Trophoblast cell (in vitro differentiated cells and primary cell): ENCODE data around the gene PFN1.

ENCODE experiments used
- DNase-seq, 2 donors: peaks; one replicate each; pipeline ENCODE4 v3.0.0-alpha.2; 2016
- H2AFZ ChIP-seq: 2 replicates; pipeline ENCODE4 v1.6.1; 2013; ENCODE audit warnings: low read length, moderate library complexity, mild to moderate bottlenecking; ENCODE audit not compliant: insufficient read depth, poor library complexity
- H2AK5ac ChIP-seq: 2 replicates; pipeline ENCODE4 v1.6.1; 2013; ENCODE audit warnings: mild to moderate bottlenecking, low read length
- H2BK120ac ChIP-seq: 2 replicates; pipeline ENCODE4 v1.6.1; 2013; ENCODE audit warnings: low read length, mild to moderate bottlenecking, moderate library complexity; ENCODE audit not compliant: insufficient read depth, poor library complexity
- H2BK12ac ChIP-seq: 2 replicates; pipeline ENCODE4 v1.6.1; 2013; ENCODE audit warnings: mild to moderate bottlenecking, low read length, moderate library complexity
- H2BK5ac ChIP-seq: 2 replicates; pipeline ENCODE4 v1.6.1; 2013; ENCODE audit warnings: low read length, low read depth, moderate library complexity, mild to moderate bottlenecking; ENCODE audit not compliant: poor library complexity
- H3K14ac ChIP-seq: 2 replicates; pipeline ENCODE4 v1.6.1; 2013; ENCODE audit warnings: mild to moderate bottlenecking, low read length
- H3K18ac ChIP-seq: 2 replicates; pipeline ENCODE4 v1.6.1; 2013; ENCODE audit warnings: mild to moderate bottlenecking, low read length
- H3K23ac ChIP-seq: 2 replicates; pipeline ENCODE4 v1.6.1; 2013; ENCODE audit warnings: low read length
- H3K27ac ChIP-seq: 2 replicates; pipeline ENCODE4 v1.5.1; 2013; ENCODE audit warnings: low read depth, mild to moderate bottlenecking, inconsistent platforms, low read length, moderate library complexity
- H3K27me3 ChIP-seq: 2 replicates; pipeline ENCODE4 v1.6.1; 2013; ENCODE audit warnings: inconsistent platforms, mild to moderate bottlenecking, low read length, moderate library complexity; ENCODE audit not compliant: insufficient read depth
- H3K36me3 ChIP-seq, 2 experiments: 1 replicate in 1 of 2; 2 replicates in 1 of 2; pipeline ENCODE4 v1.6.1; 2013; ENCODE audit warnings: low read length in 2 of 2, mild to moderate bottlenecking in 2 of 2, moderate library complexity in 1 of 2; ENCODE audit not compliant: insufficient read depth in 2 of 2, control insufficient read depth in 1 of 2
- H3K4ac ChIP-seq: 2 replicates; pipeline ENCODE4 v1.6.1; 2013; ENCODE audit warnings: low read depth, mild to moderate bottlenecking, low read length, moderate library complexity
- H3K4me1 ChIP-seq, 2 experiments: 1 replicate in 1 of 2; 2 replicates in 1 of 2; pipeline ENCODE4 v1.6.1; 2013; ENCODE audit warnings: low read length in 2 of 2, mild to moderate bottlenecking in 2 of 2, moderate library complexity in 1 of 2; ENCODE audit not compliant: insufficient read depth in 2 of 2, control insufficient read depth in 1 of 2
- H3K4me2 ChIP-seq: 2 replicates; pipeline ENCODE4 v1.6.1; 2013; ENCODE audit warnings: inconsistent platforms, mild to moderate bottlenecking, low read length, moderate library complexity
- H3K4me3 ChIP-seq: 2 replicates; pipeline ENCODE4 v1.5.1; 2013; ENCODE audit warnings: mild to moderate bottlenecking, low read depth, low read length, inconsistent platforms
- H3K79me1 ChIP-seq: one replicate; pipeline ENCODE4 v1.6.1; 2013; ENCODE audit warnings: low read length
- H3K79me2 ChIP-seq: 2 replicates; pipeline ENCODE4 v1.6.1; 2013; ENCODE audit warnings: low read length, mild to moderate bottlenecking; ENCODE audit not compliant: control insufficient read depth, insufficient read depth, poor library complexity
- H3K9ac ChIP-seq: 2 replicates; pipeline ENCODE4 v1.6.1; 2013; ENCODE audit warnings: mild to moderate bottlenecking, low read length
- H3K9me3 ChIP-seq: 2 replicates; pipeline ENCODE4 v1.6.1; 2013; ENCODE audit warnings: low read depth, mild to moderate bottlenecking, control low read depth, inconsistent platforms, low read length; ENCODE audit not compliant: insufficient read depth
- H4K12ac ChIP-seq: 2 replicates; pipeline ENCODE4 v1.6.1; 2013; ENCODE audit warnings: low read depth, mild to moderate bottlenecking, low read length, moderate library complexity
- H4K8ac ChIP-seq: 2 replicates; pipeline ENCODE4 v1.6.1; 2013; ENCODE audit warnings: low read depth, mild to moderate bottlenecking, low read length, moderate library complexity
- H4K91ac ChIP-seq: one replicate; pipeline ENCODE4 v1.6.1; 2013; ENCODE audit warnings: low read depth, mild to moderate bottlenecking, low read length, moderate library complexity
- WGBS: extraction: QIAGEN DNeasy Blood & Tissue Kit; methylation state at CpG from one replicate; pipeline ENCODE4 v1.1.7; 2013; ENCODE audit warnings: missing lambda C conversion rate; ENCODE audit not compliant: insufficient read length, insufficient coverage; ENCODE audit errors: extremely low coverage; 5-methylcytosine and 5-hydroxymethylcytosine counted together

PFN1 gene

GRCh38 chr17:4966844-4967538, 18.7 kb upstream of the PFN1 start:
- Histone ChIP-seq H4K12ac (peak overlapping the region; percentile 93), H3K79me1 (peaks cover 27% of the 10 kb centered on the region), H3K4me2 (peak overlapping the region; percentile 87), H3K79me2 (peaks cover 19% of the 10 kb centered on the region), H2AK5ac (peak overlapping the region; percentile 94), H2AFZ (peak overlapping the region; percentile 38), H3K14ac (peak overlapping the region; percentile 93), H3K18ac (peak overlapping the region; percentile 85), H3K27me3 (no peaks in the 10 kb centered on the region), H3K9me3 (no peaks in the 10 kb centered on the region), H2BK5ac (peak overlapping the region; percentile 71), H4K91ac (peak overlapping the region; percentile 98), H4K8ac (peak overlapping the region; percentile 91), H3K27ac (peak overlapping the region; percentile 99), H3K4ac (peak overlapping the region; percentile 76), H3K4me1 (peaks cover 15 to 20% of the 10 kb centered on the region in 2 experiments), H2BK12ac (peak overlapping the region; percentile 11), H2BK120ac (peak overlapping the region; percentile 84), H3K36me3 (peaks cover 9 to 15% of the 10 kb centered on the region in 2 experiments), H3K4me3 (peak overlapping the region; percentile 82), H3K9ac (peak overlapping the region; percentile 90), H3K23ac (no peak overlapping the region)
- DNase-seq, result peak; percentile 99 to 100
- no CpG with 5 or more reads among the region's 42 CpGs for WGBS

DNA sequence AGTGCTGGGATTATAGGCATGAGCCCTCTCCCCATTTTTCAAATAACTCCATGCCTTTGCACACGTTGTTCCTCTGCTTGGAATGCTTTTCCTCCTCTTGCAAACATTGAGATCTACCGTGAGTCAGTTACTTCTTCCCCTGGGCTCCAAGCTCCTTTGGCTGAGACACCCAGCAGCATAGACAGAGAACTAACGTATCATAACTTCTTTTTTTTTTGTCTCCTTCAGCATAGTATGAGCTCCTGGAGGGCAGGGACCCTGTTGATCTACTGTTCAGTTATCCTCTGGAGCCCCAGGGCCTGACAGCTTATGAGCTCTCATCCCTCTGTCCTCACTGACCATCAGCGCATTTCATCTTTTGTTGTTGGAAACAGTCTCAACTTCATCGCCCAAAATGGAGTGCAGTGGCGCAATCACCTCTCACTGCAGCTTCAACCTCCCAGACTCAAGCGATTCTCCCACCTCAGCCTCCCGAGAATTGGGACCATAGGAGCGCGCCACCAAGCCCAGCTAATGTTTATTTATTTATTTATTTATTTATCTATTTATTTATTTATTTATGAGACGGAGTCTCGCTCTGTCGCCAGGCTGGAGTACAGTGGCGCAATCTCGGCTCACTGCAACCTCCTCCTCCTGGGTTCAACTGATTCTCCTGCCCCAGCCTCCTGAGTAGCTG, 17.1 kb upstream of the PFN1 start:
- Histone ChIP-seq H2BK5ac (no peak overlapping the region), H2AFZ (no peak overlapping the region), H3K4me2 (no peak overlapping the region), H3K79me1 (peaks cover 27% of the 10 kb centered on the region), H3K27me3 (no peaks in the 10 kb centered on the region), H3K4me1 (peaks cover 15 to 20% of the 10 kb centered on the region in 2 experiments), H3K4me3 (no peak overlapping the region), H2BK120ac (no peak overlapping the region), H3K14ac (no peak overlapping the region), H3K18ac (no peak overlapping the region), H2BK12ac (no peak overlapping the region), H3K27ac (no peak overlapping the region), H3K79me2 (peaks cover 19% of the 10 kb centered on the region), H3K9me3 (no peaks in the 10 kb centered on the region), H2AK5ac (no peak overlapping the region), H4K91ac (no peak overlapping the region), H3K9ac (no peak overlapping the region), H3K23ac (no peak overlapping the region), H4K8ac (no peak overlapping the region), H3K4ac (no peak overlapping the region), H4K12ac (no peak overlapping the region), H3K36me3 (peaks cover 12 to 14% of the 10 kb centered on the region in 2 experiments)
- peak; percentile 86 to 89 for DNase-seq
- no CpG with 5 or more reads among the region's 15 CpGs for WGBS

DNA sequence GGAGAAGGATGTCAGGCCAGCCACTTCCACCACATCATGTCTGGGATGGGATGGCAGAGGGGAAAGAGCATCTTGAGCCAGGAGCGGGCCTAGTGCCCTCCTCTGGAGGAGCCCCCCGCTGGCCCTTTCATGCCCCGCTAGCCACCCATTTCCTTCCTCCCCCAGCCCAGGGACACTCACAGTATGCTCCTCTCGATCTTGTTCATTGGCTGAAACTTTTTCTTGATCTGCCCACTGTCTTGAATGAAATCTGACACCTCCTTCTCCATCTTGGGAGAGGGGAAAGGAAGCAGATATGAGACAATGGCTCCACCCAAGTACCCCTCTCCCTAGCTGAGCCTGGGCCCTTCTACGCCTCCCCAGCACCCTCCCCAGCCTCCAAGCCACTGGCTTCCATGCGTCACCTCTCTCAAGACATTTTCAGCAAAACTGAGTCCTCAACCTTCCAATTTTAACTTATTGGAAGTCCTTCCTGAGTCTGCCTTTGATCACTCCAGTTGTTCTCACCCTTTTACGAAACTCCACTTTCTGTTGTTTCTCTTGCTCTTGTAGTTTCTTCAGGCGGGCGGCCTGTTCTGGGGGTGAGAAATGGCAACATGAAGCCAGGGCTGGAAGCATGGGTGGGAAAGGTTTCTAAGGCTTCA, 12.1 kb upstream of the PFN1 start:
- Histone ChIP-seq H4K91ac (no peak overlapping the region), H2AK5ac (no peak overlapping the region), H3K36me3 (peaks cover 17 to 18% of the 10 kb centered on the region in 2 experiments), H3K79me1 (no peaks in the 10 kb centered on the region), H2BK120ac (no peak overlapping the region), H2AFZ (no peak overlapping the region), H3K23ac (no peak overlapping the region), H4K8ac (no peak overlapping the region), H3K4me3 (no peak overlapping the region), H2BK12ac (no peak overlapping the region), H3K9me3 (peaks cover 2% of the 10 kb centered on the region), H3K9ac (no peak overlapping the region), H3K4me1 (no peaks in the 10 kb centered on the region), H3K27ac (no peak overlapping the region), H3K4me2 (no peak overlapping the region), H3K18ac (no peak overlapping the region), H3K4ac (no peak overlapping the region), H3K27me3 (no peaks in the 10 kb centered on the region), H2BK5ac (no peak overlapping the region), H4K12ac (no peak overlapping the region), H3K14ac (no peak overlapping the region), H3K79me2 (no peaks in the 10 kb centered on the region)
- no peak for DNase-seq
- WGBS, result no CpG with 5 or more reads among the region's 9 CpGs

DNA sequence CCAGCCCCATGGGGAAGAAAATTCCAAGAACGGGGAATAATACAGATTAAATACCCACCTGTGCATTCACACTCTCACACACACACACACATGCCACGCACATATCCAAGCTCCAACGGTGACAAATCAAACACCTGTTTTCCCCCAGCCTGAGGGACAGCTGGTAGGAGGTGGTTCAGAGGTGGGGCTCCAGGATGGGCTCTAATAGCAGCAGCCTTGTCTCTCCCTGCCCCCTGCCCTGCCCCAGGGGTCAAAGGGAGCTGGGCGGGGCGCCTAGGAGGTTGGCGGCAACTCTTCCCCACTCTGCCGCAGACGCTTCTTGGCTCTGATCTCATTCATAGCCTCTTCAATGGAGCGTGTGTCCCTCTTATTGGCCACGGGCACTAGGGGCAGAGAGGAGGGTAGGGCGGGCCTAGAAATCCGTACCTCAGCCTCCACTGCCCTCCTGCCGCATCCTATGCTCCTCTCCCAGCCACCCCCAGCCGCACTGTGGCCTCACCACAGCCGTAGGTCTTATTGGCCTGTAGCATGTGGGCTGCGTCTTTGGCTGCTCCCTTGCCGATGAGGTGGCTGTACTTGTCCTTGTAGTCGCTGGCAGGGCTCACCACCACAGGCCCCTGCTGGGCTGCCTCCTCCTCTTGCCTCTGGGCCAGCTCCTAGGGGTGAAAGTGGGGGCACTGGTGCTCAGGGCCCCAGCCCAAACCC, 11.1 kb upstream of the PFN1 start:
- Histone ChIP-seq H3K79me2 (no peaks in the 10 kb centered on the region), H3K4ac (no peak overlapping the region), H4K8ac (no peak overlapping the region), H2BK120ac (no peak overlapping the region), H3K4me2 (no peak overlapping the region), H3K9me3 (peaks cover 2% of the 10 kb centered on the region), H3K14ac (no peak overlapping the region), H4K12ac (no peak overlapping the region), H3K36me3 (peaks cover 16 to 18% of the 10 kb centered on the region in 2 experiments), H3K4me3 (no peak overlapping the region), H3K27ac (no peak overlapping the region), H3K79me1 (no peaks in the 10 kb centered on the region), H2BK5ac (no peak overlapping the region), H2AK5ac (no peak overlapping the region), H2BK12ac (no peak overlapping the region), H2AFZ (no peak overlapping the region), H3K4me1 (no peaks in the 10 kb centered on the region), H3K18ac (no peak overlapping the region), H4K91ac (no peak overlapping the region), H3K27me3 (no peaks in the 10 kb centered on the region), H3K23ac (no peak overlapping the region), H3K9ac (no peak overlapping the region)
- WGBS, result no CpG with 5 or more reads among the region's 18 CpGs
- no peak for DNase-seq
